GM12873 (cell line): ENCODE data around the gene AMZ1.
A peak's percentile ranks its signal among the peaks of the same experiment; 100 is the strongest.

Experiments used
- CTCF ChIP-seq: IDR thresholded peaks from 2 replicates; pipeline ENCODE4 v1.5.1; 2012; ENCODE audit warnings: low read depth, mild to moderate bottlenecking, moderate library complexity, low read length, control low read depth; ENCODE audit not compliant: insufficient read depth; ENCODE audit errors: missing control alignments

The AMZ1 gene

DNA sequence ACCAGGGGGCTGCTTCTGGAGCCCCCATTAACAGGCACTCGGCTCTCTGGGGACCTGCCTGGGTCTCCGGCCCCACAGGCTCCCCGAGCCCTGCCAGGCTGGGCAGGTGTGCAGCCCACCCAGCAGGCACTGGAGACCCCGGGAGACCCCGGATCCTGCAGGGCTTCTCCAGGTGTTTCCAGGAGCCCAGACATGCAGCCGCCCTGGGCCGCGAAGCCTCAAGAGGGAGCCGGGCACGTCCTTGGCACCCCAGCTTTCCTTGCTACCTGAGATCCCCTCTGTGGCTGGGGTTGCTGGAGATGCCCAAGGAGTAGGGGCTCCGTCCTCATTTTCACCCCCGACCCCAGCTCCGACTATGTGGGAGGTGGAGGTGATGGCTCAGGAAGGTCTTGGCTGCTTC, 7.7 kb upstream of the AMZ1 start:
- TF ChIP-seq CTCF, result no peak

- TF ChIP-seq CTCF, result peak; percentile 77
These were observed 7.1 kb upstream of the AMZ1 start for GRCh38 chr7:2680792-2681490.

DNA sequence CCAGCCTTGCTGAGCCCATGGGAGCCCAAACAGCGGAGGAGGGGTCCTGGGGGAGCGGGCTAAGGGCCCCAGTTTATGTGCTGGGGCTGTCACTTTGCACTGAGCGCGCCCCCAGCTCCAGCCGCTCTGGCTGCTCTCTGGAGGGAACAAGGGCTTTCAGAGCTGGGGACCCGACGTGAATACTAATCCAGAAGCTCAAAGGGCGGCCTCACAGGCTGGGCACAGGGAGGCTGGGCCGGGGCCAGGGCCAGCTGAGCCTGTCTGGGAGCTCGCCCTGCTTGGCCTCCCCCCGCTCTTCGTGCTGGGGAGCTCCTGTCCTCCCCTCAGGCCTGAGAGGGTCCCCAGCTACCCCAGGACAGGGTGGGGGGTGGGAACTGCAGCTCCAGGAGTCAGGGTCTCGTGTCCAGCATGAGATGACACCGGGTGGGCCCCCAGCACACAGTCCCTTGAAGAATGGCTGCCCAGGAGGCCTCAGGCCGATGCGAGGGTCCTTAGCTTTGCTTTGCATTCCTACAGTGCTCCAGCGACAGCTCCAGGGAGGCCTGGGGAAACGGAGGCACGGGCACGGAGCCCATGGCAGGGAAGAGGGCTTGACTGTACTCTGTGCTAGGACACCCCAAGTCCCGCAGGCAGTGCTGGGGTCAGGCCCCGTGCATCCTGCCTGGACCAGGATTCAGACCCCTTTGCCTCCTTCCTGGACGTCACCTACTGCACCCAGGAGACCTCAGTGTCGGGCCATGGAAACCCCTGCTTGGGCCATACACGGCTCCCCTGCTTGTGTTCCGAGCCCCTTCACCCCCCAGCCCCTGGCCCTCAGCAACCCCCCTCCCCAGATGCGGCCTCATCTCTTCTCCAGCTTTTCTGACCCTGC, 5.8 kb upstream of the AMZ1 start:
- no peak for TF ChIP-seq CTCF

DNA sequence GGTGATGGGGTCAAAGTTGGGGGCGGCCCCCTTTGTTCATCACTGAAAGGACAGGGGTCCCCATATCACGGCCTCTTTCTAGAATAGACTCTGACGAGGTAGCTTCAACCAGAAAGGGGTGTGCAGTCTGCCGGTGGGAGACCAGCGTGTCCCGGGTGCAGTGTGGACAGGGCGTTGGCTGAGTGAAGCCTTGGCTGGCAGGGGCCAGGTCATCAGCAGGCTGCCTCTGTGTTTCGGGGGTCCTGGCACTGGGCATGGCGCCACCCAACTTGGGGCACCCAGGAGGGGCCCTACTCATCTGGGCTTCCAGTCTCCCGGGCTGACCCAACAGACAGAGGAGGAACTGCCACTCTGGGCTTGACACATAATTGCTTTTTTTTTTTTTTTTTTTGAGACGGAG, 3.5 kb upstream of the AMZ1 start:
- no peak for TF ChIP-seq CTCF

- no peak for TF ChIP-seq CTCF
These were observed 1.9 kb upstream of the AMZ1 start for GRCh38 chr7:2686101-2686500.

GRCh38 chr7:2687338-2687869, 598 bp upstream of the AMZ1 start:
- TF ChIP-seq CTCF, result no peak

DNA sequence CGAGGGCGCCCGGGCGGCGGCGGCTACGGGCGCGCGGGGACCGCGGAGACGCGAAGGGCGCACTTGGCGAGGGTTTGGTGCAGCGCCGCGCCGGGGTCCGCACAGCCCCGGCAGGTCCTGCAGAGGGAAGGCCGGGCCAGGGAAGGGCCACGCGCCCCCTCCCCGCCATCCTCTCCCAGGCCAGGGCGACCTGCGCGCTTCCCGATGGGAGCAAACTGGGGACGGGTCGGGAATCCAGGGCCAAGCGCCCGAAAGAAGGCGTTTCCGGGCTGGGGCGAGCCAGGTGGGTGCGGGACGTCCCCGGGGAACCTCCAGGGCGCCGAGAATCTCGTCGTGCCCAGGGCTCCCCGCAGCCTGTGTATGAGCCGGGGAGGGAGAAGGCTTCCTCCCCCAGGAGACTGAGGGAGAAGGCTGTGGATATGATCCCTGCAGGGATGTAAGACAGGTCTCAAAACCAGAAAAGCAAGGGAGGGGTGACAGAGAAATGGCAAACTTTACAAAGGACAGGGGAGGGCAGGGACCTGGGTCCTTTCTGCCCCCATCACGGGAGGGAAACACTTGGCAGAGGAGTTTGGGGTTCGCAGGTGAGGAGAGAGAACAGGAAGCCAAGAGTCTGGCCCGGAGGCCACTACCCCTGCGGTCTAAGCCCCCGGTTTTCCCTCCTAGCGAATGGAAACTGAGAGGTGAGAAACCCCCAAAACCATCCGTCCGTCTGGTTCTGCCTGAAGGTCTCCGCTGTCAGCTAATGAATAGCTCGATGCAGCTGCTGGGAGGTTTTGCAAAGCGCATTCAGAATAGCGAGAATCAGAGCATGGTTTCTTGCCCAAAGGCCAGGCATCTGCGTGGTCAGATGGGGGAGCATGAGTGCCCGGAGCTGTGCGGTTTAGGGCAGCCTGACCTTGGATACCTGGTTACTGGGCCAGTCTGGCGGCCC, 674 bp downstream of the AMZ1 start:
- TF ChIP-seq CTCF, result no peak
